Fibroblast of skin of right biceps (primary cell): ENCODE data around the gene IL10RA.
"Not testable (repeated sequence)": the region's sequence is repeated elsewhere in the genome, so short reads cannot be mapped to it uniquely, and the experiment has no call there.

Experiments used
- DNase-seq: peaks from one replicate; pipeline ENCODE4 v3.0.0-alpha.2; 2013

Gene IL10RA

DNA sequence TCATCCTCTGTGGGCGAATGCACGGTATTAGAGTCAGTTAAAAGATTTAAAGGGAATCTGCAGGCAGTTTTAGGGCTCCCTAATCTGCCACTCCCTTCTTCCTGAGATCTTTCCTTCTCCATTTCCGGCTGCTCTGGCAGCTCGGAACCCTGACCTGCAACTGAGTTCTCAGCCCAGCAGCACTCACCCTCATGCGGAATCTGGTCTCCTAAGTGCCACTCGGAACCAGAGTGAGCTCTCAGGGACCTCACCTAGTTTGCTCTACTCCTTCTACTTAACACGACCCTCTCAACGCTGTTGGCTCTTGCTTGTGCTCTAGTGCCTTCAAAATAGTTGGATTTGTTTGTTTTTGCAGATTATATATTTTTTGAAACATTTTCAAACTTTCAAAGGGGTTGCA, 19.3 kb upstream of the IL10RA start:
- no peak for DNase-seq

GRCh38 chr11:117969160-117969991, 16.8 kb upstream of the IL10RA start:
- no peak for DNase-seq

DNA sequence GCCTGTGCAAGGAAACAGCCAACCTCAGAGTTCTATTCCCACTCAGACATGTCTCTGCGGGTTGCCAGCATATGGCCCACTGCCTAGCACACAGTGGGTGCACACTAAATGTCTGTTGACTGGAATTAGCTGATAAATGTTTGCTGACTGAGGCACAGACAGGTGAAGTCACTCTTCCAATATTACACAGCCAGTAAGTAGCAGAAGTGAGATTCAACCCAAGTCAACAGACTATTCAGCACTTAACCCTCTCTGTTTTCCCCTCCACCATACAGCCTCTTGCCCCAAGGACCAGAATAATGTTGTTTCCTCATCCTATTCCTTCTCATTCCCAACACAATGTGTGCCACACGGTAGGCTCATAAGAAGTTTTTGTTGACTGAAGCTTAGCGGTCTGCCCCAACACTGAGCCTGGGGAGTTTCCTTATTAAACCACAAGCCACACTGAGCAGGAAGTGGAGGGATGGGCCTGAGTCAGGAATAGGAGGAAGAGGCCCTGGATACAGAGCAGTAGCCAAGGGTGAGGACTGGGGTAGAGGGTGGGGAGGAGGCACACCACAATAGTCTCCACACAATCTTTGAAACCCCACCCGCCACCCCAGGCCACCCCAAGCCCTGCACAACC, 15.7 kb upstream of the IL10RA start:
- DNase-seq = peak; percentile 12

DNA sequence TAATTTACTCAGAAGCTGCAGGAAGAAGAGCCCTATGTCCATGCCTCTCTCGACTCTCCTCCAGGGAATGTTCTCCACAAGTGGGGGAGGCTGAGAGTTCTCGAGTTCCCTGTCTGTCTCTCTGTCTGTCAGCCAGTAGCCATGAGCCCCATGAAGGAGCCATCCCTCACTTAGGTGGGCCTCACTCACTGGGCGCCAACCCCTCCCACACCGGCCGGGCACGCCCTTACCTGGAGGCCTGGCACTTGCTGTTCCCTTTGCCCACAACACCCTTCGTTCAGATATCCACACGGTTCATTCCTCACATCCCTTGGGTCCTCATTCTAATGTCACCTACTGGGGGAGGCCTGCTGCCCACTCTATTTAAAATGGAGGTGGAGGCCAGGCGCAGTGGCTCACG, 14.2 kb upstream of the IL10RA start:
- no peak for DNase-seq

GRCh38 chr11:117972629-117973502, 13.3 kb upstream of the IL10RA start:
- no peak for DNase-seq

GRCh38 chr11:117973503-117973860, 12.7 kb upstream of the IL10RA start:
- DNase-seq = no peak

DNA sequence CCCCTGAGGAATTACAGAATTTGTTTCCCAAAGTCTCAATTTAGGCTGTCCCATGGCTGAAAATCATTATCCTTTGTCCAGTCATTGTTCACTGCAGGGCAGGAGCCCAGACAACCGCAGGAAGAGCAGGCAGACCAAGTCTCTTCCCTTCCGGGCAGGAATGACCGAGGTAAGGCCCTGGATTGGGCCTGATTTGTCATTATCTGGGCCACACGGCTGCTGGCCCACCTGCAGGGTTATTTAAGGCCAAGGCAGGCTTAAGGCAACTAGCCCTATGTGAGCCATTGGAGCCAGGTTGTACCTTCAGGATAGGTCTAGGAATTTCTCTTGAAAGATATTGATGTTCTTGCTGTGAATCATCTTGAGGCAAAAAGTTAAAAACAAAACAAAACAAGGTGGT, 9.7 kb upstream of the IL10RA start:
- no peak for DNase-seq

DNA sequence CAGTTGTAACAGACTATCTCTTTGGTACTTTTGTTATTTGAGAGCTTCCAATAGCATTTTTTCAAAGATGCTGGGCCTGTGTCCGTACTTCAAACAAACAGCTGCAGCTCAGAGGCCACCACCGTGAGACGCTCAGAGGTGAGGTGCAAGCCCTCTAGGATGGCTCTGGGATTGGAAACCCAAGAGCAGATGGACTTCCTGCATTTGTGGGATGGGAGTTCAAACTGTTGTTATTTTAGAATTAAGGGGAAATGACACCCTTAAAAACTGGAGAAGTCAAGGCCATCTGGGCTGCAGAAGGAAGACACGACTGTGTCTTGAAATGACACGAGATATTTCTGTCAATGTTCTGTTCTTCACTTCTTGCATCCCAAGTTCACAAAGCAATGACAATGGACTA, 9.2 kb upstream of the IL10RA start:
- DNase-seq = no peak

DNA sequence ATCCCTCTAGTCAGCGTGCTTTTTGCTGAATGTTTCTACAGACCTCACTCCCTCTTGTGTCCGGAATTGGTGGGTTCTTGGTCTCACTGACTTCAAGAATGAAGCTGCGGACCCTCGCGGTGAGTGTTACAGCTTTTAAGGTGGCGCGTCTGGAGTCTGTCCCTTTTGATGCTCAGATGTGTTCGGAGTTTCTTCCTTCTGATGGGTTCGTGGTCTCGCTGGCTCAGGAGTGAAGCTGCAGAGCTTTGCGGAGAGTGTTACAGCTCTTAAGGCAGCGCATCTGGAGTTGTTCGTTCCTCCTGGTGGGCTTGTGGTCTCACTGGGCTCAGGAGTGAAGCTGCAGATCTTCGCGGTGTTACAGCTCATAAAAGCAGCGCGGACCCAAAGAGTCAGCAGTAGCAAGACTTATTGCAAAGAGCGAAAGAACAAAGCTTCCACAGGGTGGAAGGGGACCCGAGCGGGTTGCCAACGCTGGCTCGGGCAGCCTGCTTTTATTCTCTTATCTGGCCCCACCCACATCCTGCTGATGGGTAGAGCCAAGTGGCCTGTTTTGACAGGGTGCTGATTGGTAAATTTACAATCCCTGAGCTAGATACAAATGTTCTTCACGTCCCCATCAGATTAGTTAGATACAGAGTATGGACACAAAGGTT, 8.5 kb upstream of the IL10RA start:
- not testable (repeated sequence) for DNase-seq

GRCh38 chr11:117978291-117978910, 7.8 kb upstream of the IL10RA start:
- DNase-seq = not testable (repeated sequence)

- no peak for DNase-seq
Observed at GRCh38 chr11:117978991-117979390, 7.2 kb upstream of the IL10RA start.

GRCh38 chr11:117979481-117980211, 6.5 kb upstream of the IL10RA start:
- no peak for DNase-seq

DNA sequence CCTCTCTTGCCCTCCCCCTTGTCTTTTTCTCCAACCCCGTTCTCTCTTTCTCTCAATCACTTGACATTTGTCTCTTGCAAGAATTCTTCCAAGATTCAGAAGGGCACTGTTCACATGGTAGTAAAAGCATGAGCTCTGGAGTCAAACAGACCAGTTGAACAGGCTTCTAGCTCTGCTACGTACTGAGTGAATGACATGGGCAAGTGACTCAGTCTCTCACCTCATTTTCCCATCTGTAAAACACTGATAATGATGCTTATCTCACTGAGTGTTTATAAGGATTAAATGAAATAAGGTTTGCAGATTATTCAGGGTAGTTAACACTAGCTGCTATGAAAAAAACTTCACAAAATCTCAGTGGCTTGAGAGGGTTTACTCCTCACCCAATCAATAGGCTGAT, 5.9 kb upstream of the IL10RA start:
- no peak for DNase-seq

GRCh38 chr11:117980720-117981119, 5.5 kb upstream of the IL10RA start:
- no peak for DNase-seq

DNA sequence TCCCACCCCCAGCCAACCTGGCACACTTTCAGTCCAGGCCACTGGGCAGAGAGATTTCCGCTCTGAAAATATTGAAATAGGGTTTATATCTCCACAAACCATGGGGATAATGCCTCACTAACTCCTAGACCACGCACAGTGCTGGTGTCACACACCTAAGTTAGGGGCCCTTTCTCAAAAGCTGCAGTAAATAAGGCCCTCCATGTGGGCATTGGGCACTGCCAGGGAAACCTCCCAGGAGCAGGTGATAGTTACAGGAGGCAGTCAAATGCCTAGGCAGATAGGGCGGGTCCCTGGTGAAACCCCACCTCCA, 3.1 kb upstream of the IL10RA start:
- no peak for DNase-seq

GRCh38 chr11:117984476-117984875, 1.7 kb upstream of the IL10RA start:
- DNase-seq = no peak

- DNase-seq = peak; percentile 21
Observed at GRCh38 chr11:117986981-117987574, 884 bp downstream of the IL10RA start.

DNA sequence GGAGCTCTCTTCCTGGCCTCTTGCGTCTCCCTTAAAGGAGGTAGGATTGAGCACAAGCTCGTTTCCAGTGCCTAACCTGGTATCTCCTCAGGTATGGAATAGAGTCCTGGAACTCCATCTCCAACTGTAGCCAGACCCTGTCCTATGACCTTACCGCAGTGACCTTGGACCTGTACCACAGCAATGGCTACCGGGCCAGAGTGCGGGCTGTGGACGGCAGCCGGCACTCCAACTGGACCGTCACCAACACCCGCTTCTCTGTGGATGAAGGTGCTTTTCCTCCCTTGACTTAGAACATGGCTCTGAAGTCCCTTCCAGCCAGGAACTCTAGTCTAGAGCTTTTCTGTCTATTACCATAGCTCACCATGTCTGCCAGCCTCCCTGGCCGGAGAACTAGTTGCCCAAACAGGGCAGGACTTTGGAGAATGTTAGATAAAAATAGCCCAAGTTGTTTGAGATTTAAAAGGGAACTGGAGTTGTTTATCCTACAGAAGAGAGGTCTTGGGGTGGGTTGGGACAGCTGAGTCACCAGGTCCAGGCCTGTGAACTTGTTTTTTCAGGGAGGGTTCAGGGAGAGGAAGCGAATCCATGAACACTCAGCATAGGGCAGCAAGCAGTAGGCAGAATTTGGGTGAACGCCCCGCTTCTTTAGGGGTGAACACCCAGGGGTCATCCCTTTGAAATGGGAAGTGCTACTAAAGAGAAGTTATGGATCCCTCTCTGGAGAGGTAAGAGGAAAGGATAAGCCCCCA, 3.3 kb downstream of the IL10RA start:
- no peak for DNase-seq

- DNase-seq = no peak
Observed at GRCh38 chr11:117992136-117992535, 5.9 kb downstream of the IL10RA start.

GRCh38 chr11:117992620-117993019, 6.4 kb downstream of the IL10RA start:
- no peak for DNase-seq
